HEK293T (cell line): ENCODE data around the gene ATPAF2.
A peak's percentile ranks its signal among the peaks of the same experiment; 100 is the strongest.

ENCODE experiments used
- CTCF ChIA-PET: fragments of 350-600 bp; formaldehyde crosslinking; extraction: SDS; loops from one replicate; lab custom pipeline; 2021; ENCODE audit warnings: antibody characterized with exemption, inconsistent platforms; lab: Yijun Ruan, JAX
- POLR2A ChIA-PET: fragments of 350-600 bp; formaldehyde crosslinking; extraction: SDS; loops from one replicate; lab custom pipeline; 2020; ENCODE audit warnings: antibody characterized with exemption, inconsistent platforms; lab: Yijun Ruan, JAX
- DNase-seq: peaks from one replicate; pipeline ENCODE4 v3.0.0; 2012; ENCODE audit warnings: mixed read lengths; ENCODE audit errors: extremely low spot score
- ARNT ChIP-seq: fragments of 450-650 bp; IDR thresholded peaks from 2 replicates; pipeline ENCODE4 v1.6.1; 2017; ENCODE audit warnings: mild to moderate bottlenecking
- BHLHE40 ChIP-seq: fragments of 450-650 bp; IDR thresholded peaks from 2 replicates; pipeline ENCODE4 v1.6.1; 2016; ENCODE audit warnings: mild to moderate bottlenecking, moderate library complexity, borderline replicate concordance
- CTBP1 ChIP-seq: fragments of 450-650 bp; IDR thresholded peaks from 2 replicates; pipeline ENCODE4 v1.6.1; 2016; ENCODE audit warnings: borderline replicate concordance
- ELF4 ChIP-seq: fragments of 450-650 bp; IDR thresholded peaks from 2 replicates; pipeline ENCODE4 v1.6.1; 2017; ENCODE audit warnings: antibody characterized with exemption
- FOXA1 ChIP-seq: fragments of 450-650 bp; IDR thresholded peaks from 2 replicates; pipeline ENCODE4 v1.6.1; 2016; ENCODE audit warnings: mild to moderate bottlenecking
- FOXK2 ChIP-seq: fragments of 450-650 bp; IDR thresholded peaks from 2 replicates; pipeline ENCODE4 v1.6.1; 2016; ENCODE audit warnings: mild to moderate bottlenecking
- FOXM1 ChIP-seq: fragments of 450-650 bp; IDR thresholded peaks from 2 replicates; pipeline ENCODE4 v1.6.1; 2017; ENCODE audit warnings: mild to moderate bottlenecking, borderline replicate concordance
- HDGF ChIP-seq: fragments of 450-650 bp; IDR thresholded peaks from 2 replicates; pipeline ENCODE4 v1.6.1; 2017; ENCODE audit warnings: antibody characterized with exemption, borderline replicate concordance
- L3MBTL2 ChIP-seq: fragments of 450-650 bp; conservative IDR thresholded peaks from 2 replicates; pipeline ENCODE4 v1.6.1; 2016; ENCODE audit warnings: mild to moderate bottlenecking
- LEF1 ChIP-seq: fragments of 450-650 bp; IDR thresholded peaks from 2 replicates; pipeline ENCODE4 v1.6.1; 2017; ENCODE audit warnings: mild to moderate bottlenecking, borderline replicate concordance
- NFRKB ChIP-seq: fragments of 450-650 bp; IDR thresholded peaks from 2 replicates; pipeline ENCODE4 v1.6.1; 2016; ENCODE audit warnings: mild to moderate bottlenecking, moderate library complexity
- PKNOX1 ChIP-seq: fragments of 450-650 bp; IDR thresholded peaks from 2 replicates; pipeline ENCODE4 v1.6.1; 2016
- SP1 ChIP-seq: fragments of 450-650 bp; IDR thresholded peaks from 2 replicates; pipeline ENCODE4 v1.6.1; 2017
- SUZ12 ChIP-seq: fragments of 450-650 bp; IDR thresholded peaks from 2 replicates; pipeline ENCODE4 v1.6.1; 2016; ENCODE audit warnings: mild to moderate bottlenecking
- TARDBP ChIP-seq: fragments of 450-650 bp; IDR thresholded peaks from 2 replicates; pipeline ENCODE4 v1.6.1; 2016
- ZNF384 ChIP-seq: fragments of 450-650 bp; IDR thresholded peaks from 2 replicates; pipeline ENCODE4 v1.6.1; 2016

The ATPAF2 gene

DNA sequence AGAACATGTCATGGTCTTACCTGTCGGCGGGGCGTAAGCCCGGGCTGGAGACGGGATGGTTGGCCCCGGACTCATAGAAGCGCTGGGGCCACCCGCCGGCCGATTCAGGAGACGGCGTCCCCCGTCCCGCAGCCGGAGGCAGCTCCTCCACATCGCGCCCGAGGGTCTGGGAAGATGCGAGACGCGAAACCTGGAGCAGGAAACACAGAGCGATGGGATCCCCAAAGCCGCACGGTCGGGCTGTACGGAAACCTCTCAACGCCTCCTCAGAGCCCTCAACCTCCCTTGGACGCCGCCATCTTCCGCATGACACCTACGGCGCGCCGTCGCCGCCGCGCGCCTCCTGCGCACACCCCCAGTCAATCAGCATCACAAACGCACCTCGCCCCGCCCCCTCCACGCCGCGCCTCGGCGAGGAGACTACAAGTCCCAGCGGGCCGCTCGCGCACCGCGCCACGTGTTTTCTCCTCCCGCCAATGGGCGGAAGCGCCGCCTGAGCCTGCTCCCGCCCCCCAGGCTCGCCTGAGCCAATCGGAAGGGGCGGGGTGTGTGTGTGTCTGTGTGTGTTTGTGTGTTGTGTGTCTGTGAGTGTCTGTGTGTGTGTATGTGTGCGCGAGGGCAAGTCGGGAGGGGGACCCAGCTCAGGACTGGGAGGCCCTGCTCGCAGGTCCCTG lies at the start of gene ATPAF2, which contains the start of gene GID4:
ATPAF2 (minus strand) TSS at position 308 of the 674 bp plus-strand sequence; CDS start at position 153, 155 bp downstream.
GID4 (plus strand) TSS at position 548 of the 674 bp plus-strand sequence; CDS start at position 605, 57 bp downstream.
- TF ChIP-seq ELF4 (peak; percentile 73), LEF1 (no peak), SP1 (no peak), NFRKB (no peak), ARNT (no peak), PKNOX1 (peak; percentile 99), FOXM1 (no peak), SUZ12 (no peak), FOXK2 (no peak), BHLHE40 (no peak), CTBP1 (peak; percentile 31; the same call in 1 of the 2 replicates), TARDBP (no peak), FOXA1 (no peak), L3MBTL2 (peak; percentile 71), ZNF384 (no peak), HDGF (no peak)
- POLR2A ChIA-PET: no interaction called here
- CTCF ChIA-PET: interaction anchor here (0.8 kb wide), 1 partner anchor 191 kb away, joined by 3 read pairs; no protein-coding TSS in a partner anchor
- DNase-seq: peak; percentile 99

DNA sequence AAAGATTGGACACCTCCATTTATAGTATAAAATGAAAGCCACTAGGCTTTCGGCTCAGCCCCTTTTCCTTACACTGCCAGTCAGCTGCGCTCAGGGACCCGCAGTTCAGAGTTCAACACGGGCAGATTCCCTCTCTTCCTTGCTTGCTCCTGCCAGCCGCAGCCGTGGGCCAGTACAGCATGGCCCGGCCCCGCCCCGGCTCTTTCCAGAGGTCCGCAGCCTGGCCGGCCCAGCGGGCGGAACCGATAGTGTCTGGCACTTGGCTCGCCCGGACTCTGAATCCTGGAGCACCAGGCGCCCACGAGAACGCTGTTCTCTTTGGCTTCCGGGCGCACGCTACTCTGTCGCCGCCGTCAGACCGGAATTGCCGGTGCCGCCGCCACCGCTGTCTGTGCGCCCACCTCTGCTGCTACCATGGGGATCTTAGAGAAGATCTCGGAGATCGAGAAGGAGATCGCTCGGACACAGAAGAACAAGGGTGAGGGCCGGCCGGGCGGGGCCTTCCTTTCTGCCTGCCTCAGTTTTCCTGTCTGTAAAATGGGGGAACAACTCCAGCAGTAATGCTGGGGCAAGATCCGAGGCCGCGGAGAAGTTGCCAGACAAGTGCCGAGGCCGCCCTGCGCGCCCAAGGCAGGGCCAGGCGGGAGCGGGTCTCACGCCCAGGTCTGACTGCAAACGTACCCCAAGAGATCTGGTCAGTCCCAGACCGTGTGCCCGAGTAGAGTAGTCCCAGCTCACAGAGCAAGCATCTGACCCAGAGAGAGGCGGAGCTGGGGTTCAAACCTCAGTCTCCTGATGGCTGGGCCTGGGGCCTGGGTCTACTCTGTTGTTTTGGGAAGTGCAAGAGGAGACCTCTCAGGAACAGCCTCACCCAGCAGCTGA lies 48.9 kb upstream of the ATPAF2 start, which contains the start of gene DRG2:
DRG2 (plus strand) TSS at position 339 of the 882 bp plus-strand sequence; CDS start at position 415, 76 bp downstream.
- POLR2A ChIA-PET: interaction anchor here (0.7 to 2.8 kb wide), 7 partner anchors 12 to 95 kb away, joined by 3 to 9 read pairs (median 3); partner anchors contain the start of gene ALKBH5
- no peak for TF ChIP-seq SUZ12
- peak; percentile 57; the same call in 1 of the 2 replicates for TF ChIP-seq FOXM1
- TF ChIP-seq PKNOX1: peak; percentile 38; the same call in 1 of the 2 replicates
- TF ChIP-seq CTBP1: peak; percentile 96
- TF ChIP-seq ARNT: peak; percentile 86
- peak; percentile 67 for TF ChIP-seq ELF4
- CTCF ChIA-PET: interaction anchor here (0.6 kb wide), 1 partner anchor 46 kb away, joined by 3 read pairs; no protein-coding TSS in a partner anchor
- DNase-seq: peak; percentile 94

GRCh38 chr17:18084256-18084655 lies 45.3 kb upstream of the ATPAF2 start:
- no peak for DNase-seq
- no peak for TF ChIP-seq LEF1
- TF ChIP-seq ARNT: no peak
- no peak for TF ChIP-seq FOXM1
- no peak for TF ChIP-seq L3MBTL2
- no peak for TF ChIP-seq HDGF
- POLR2A ChIA-PET: interaction anchor here (1.2 kb wide), 1 partner anchor 51 kb away, joined by 3 read pairs; no protein-coding TSS in a partner anchor
- CTCF ChIA-PET: no interaction called here

- DNase-seq: no peak
Measured at GRCh38 chr17:18079543-18079942, 40.6 kb upstream of the ATPAF2 start.

GRCh38 chr17:18076936-18077335 lies 38.0 kb upstream of the ATPAF2 start:
- DNase-seq: no peak
- ChIA-PET CTCF (no interaction called here), POLR2A (no interaction called here)
- TF ChIP-seq NFRKB (no peak), FOXK2 (no peak), FOXM1 (no peak), ELF4 (no peak), ZNF384 (no peak), CTBP1 (no peak), TARDBP (no peak), SUZ12 (no peak)

More at GRCh38 chr17:18079543-18079942, 40.6 kb upstream of the ATPAF2 start:
- POLR2A ChIA-PET: interaction anchor here (1.0 kb wide), 1 partner anchor 107 kb away, joined by 3 read pairs; the partner anchor contains the start of genes DRC3 and TOM1L2
- TF ChIP-seq PKNOX1 (no peak), FOXK2 (no peak)
- CTCF ChIA-PET: interaction anchor here (0.6 kb wide), 1 partner anchor 14 kb away, joined by 3 read pairs; no protein-coding TSS in a partner anchor
